ENCODE data around the gene FOXJ3. TPM values are rescaled to one million over a fixed set of nuclear protein-coding genes. Genes with fewer than 3 reads are reported as not detected.
A peak's percentile ranks its signal among the peaks of the same experiment; 100 is the strongest.

Gene FOXJ3
- total and polyA plus RNA-seq, 2 of the 13 experiments (the other 11 are each of a cell fraction or from before 2014, with no cell fraction given), result 16.6 to 48.5 TPM

DNA sequence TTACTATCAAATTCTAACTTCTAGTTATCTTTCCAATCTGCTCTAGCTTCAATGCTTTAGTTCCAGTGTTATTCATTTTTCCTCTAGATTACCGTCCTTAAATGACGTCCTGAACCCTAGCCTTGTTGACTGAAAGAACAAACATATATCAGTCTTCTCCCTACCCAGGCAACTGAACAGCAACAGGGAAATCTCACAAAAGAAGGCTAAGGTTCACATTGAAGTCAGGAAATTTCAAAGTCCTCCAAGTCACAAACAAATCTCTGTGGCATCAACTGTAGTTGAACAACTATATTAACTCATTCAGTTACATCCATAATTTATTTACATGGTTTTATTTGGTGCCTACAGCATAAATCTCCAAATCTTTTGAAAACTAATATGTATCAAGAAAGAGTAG lies 19.5 kb downstream of the FOXJ3 start:
- FAIRE-seq (peak; percentile 73), DNase-seq (ENCODE audit: low spot score) (peak; percentile 56), ATAC-seq (peak; percentile 80)
- H2AFZ ChIP-seq (ENCODE audit: low read length), result no peak overlapping the region
- H3K4me1 ChIP-seq (ENCODE audit: insufficient read depth, low read length), result peaks cover 87% of the 10 kb centered on the region
- in situ Hi-C loops (cut with HindIII; ENCODE audit: extremely low pct_ligation_motif_present, low pct_unique_long_range_greater_than_20kb), result no loop called here
- H3K4me3 ChIP-seq (replicated peaks in 1 of 3; ENCODE audit: insufficient read depth in 1 of 3, low read depth in 2 of 3, low read length in 3 of 3), result peak overlapping the region in 1 of 3 experiments; percentile 26; a peak in 1 of 6 replicates
- H3K79me2 ChIP-seq (ENCODE audit: insufficient read depth, low read length), result peaks cover 97% of the 10 kb centered on the region
- 2% methylated on average over 2 of the region's 2 CpGs for WGBS (ENCODE audit: low lambda C conversion rate)
- peak overlapping the region; percentile 18; the same call in 1 of the 2 replicates for H3K9ac ChIP-seq (ENCODE audit: insufficient read depth, low read depth, low read length)
- intact Hi-C loops (cut with micrococcal nuclease; ENCODE audit: unreplicated experiment), result no loop called here
- peak overlapping the region; percentile 48 for H3K4me2 ChIP-seq (ENCODE audit: low read depth, low read length)
- H4K20me1 ChIP-seq (ENCODE audit: insufficient read depth, low read length), result peaks cover 32% of the 10 kb centered on the region
- no TSS peak for BruUV-seq (replicated peaks)
- ChIA-PET POLR2A (interaction anchor here (1.0 kb wide), 1 partner anchor 141 kb away, joined by 3 read pairs; the partner anchor contains the start of gene PPCS), CTCF (ENCODE audit: low intra/inter-chr PET ratio, low total read pairs) (no interaction called here)
- peak overlapping the region; percentile 68 for H3K27ac ChIP-seq (ENCODE audit: extremely low read length, insufficient read depth, low read length)
- H3K9me3 ChIP-seq (ENCODE audit: low read length), result no peaks in the 10 kb centered on the region
- H3K36me3 ChIP-seq (replicated peaks in 1 of 2; ENCODE audit: control insufficient read depth in 1 of 2, insufficient read depth in 2 of 2, low read length in 2 of 2), result peaks cover 0 to 1% of the 10 kb centered on the region in 2 experiments; a peak in 1 of 5 replicates
- no peaks in the 10 kb centered on the region for H3K27me3 ChIP-seq (ENCODE audit: control insufficient read depth in 1 of 2, insufficient read depth in 2 of 2, low read length in 2 of 2)
- no peak for TF ChIP-seq ZNF501 (CRISPR knock-in tag; IDR thresholded peaks at IDR 0.05)
- no peak for TF ChIP-seq SIN3A (IDR thresholded peaks at IDR 0.05; ENCODE audit: borderline replicate concordance, low read depth, low read length)
- TF ChIP-seq, protein P1, sequence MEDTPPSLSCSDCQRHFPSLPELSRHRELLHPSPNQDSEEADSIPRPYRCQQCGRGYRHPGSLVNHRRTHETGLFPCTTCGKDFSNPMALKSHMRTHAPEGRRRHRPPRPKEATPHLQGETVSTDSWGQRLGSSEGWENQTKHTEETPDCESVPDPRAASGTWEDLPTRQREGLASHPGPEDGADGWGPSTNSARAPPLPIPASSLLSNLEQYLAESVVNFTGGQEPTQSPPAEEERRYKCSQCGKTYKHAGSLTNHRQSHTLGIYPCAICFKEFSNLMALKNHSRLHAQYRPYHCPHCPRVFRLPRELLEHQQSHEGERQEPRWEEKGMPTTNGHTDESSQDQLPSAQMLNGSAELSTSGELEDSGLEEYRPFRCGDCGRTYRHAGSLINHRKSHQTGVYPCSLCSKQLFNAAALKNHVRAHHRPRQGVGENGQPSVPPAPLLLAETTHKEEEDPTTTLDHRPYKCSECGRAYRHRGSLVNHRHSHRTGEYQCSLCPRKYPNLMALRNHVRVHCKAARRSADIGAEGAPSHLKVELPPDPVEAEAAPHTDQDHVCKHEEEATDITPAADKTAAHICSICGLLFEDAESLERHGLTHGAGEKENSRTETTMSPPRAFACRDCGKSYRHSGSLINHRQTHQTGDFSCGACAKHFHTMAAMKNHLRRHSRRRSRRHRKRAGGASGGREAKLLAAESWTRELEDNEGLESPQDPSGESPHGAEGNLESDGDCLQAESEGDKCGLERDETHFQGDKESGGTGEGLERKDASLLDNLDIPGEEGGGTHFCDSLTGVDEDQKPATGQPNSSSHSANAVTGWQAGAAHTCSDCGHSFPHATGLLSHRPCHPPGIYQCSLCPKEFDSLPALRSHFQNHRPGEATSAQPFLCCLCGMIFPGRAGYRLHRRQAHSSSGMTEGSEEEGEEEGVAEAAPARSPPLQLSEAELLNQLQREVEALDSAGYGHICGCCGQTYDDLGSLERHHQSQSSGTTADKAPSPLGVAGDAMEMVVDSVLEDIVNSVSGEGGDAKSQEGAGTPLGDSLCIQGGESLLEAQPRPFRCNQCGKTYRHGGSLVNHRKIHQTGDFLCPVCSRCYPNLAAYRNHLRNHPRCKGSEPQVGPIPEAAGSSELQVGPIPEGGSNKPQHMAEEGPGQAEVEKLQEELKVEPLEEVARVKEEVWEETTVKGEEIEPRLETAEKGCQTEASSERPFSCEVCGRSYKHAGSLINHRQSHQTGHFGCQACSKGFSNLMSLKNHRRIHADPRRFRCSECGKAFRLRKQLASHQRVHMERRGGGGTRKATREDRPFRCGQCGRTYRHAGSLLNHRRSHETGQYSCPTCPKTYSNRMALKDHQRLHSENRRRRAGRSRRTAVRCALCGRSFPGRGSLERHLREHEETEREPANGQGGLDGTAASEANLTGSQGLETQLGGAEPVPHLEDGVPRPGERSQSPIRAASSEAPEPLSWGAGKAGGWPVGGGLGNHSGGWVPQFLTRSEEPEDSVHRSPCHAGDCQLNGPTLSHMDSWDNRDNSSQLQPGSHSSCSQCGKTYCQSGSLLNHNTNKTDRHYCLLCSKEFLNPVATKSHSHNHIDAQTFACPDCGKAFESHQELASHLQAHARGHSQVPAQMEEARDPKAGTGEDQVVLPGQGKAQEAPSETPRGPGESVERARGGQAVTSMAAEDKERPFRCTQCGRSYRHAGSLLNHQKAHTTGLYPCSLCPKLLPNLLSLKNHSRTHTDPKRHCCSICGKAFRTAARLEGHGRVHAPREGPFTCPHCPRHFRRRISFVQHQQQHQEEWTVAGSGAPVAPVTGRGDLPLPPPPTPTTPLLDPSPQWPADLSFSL (CRISPR knock-in tag; IDR thresholded peaks at IDR 0.05), result no peak
- TF ChIP-seq GFI1 (CRISPR knock-in tag; IDR thresholded peaks at IDR 0.05; ENCODE audit: borderline replicate concordance), result peak; percentile 82; the same call in 1 of the 2 replicates
- no peak for TF ChIP-seq HCFC1 (IDR thresholded peaks at IDR 0.05; ENCODE audit: low read depth, low read length)
- TF ChIP-seq, protein P2, sequence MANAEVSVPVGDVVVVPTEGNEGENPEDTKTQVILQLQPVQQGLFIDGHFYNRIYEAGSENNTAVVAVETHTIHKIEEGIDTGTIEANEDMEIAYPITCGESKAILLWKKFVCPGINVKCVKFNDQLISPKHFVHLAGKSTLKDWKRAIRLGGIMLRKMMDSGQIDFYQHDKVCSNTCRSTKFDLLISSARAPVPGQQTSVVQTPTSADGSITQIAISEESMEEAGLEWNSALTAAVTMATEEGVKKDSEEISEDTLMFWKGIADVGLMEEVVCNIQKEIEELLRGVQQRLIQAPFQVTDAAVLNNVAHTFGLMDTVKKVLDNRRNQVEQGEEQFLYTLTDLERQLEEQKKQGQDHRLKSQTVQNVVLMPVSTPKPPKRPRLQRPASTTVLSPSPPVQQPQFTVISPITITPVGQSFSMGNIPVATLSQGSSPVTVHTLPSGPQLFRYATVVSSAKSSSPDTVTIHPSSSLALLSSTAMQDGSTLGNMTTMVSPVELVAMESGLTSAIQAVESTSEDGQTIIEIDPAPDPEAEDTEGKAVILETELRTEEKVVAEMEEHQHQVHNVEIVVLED (CRISPR knock-in tag; IDR thresholded peaks at IDR 0.05; ENCODE audit: borderline replicate concordance), result peak; percentile 38; the same call in 1 of the 2 replicates
- TF ChIP-seq CREM (IDR thresholded peaks at IDR 0.05), result peak; percentile 38; the same call in 1 of the 2 replicates
- TF ChIP-seq CREM (CRISPR knock-in tag; IDR thresholded peaks at IDR 0.05), result no peak
- no peak for TF ChIP-seq ZNF432 (CRISPR knock-in tag; IDR thresholded peaks at IDR 0.05; ENCODE audit: borderline replicate concordance)
- TF ChIP-seq, protein P3, sequence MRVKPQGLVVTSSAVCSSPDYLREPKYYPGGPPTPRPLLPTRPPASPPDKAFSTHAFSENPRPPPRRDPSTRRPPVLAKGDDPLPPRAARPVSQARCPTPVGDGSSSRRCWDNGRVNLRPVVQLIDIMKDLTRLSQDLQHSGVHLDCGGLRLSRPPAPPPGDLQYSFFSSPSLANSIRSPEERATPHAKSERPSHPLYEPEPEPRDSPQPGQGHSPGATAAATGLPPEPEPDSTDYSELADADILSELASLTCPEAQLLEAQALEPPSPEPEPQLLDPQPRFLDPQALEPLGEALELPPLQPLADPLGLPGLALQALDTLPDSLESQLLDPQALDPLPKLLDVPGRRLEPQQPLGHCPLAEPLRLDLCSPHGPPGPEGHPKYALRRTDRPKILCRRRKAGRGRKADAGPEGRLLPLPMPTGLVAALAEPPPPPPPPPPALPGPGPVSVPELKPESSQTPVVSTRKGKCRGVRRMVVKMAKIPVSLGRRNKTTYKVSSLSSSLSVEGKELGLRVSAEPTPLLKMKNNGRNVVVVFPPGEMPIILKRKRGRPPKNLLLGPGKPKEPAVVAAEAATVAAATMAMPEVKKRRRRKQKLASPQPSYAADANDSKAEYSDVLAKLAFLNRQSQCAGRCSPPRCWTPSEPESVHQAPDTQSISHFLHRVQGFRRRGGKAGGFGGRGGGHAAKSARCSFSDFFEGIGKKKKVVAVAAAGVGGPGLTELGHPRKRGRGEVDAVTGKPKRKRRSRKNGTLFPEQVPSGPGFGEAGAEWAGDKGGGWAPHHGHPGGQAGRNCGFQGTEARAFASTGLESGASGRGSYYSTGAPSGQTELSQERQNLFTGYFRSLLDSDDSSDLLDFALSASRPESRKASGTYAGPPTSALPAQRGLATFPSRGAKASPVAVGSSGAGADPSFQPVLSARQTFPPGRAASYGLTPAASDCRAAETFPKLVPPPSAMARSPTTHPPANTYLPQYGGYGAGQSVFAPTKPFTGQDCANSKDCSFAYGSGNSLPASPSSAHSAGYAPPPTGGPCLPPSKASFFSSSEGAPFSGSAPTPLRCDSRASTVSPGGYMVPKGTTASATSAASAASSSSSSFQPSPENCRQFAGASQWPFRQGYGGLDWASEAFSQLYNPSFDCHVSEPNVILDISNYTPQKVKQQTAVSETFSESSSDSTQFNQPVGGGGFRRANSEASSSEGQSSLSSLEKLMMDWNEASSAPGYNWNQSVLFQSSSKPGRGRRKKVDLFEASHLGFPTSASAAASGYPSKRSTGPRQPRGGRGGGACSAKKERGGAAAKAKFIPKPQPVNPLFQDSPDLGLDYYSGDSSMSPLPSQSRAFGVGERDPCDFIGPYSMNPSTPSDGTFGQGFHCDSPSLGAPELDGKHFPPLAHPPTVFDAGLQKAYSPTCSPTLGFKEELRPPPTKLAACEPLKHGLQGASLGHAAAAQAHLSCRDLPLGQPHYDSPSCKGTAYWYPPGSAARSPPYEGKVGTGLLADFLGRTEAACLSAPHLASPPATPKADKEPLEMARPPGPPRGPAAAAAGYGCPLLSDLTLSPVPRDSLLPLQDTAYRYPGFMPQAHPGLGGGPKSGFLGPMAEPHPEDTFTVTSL (CRISPR knock-in tag; IDR thresholded peaks at IDR 0.05; ENCODE audit: borderline replicate concordance), result peak; percentile 54; the same call in 1 of the 2 replicates
